ENCODE measurements around the gene TMEM81.

TMEM81 gene

GRCh38 chr1:205068001-205068400 lies 16.3 kb downstream of the TMEM81 start:
- Histone ChIP-seq H3K36me3 (ENCODE audit: control insufficient read depth in 1 of 2, insufficient read depth in 2 of 2, low read length in 2 of 2) (no peaks in the 10 kb centered on the region), H3K4me3 (ENCODE audit: low read depth in 1 of 2, low read length in 2 of 2) (no peak overlapping the region), H3K4me1 (ENCODE audit: control insufficient read depth in 1 of 2, insufficient read depth in 2 of 2, low read length in 2 of 2) (peaks cover 0 to 5% of the 10 kb centered on the region in 2 donors), H3K9me3 (ENCODE audit: control insufficient read depth in 1 of 2, low read length in 2 of 2) (no peaks in the 10 kb centered on the region), H3K27ac (ENCODE audit: low read length) (no peak overlapping the region), H3K27me3 (ENCODE audit: low read depth, low read length) (no peaks in the 10 kb centered on the region)

- Histone ChIP-seq H3K9me3 (ENCODE audit: control insufficient read depth in 1 of 2, low read length in 2 of 2) (no peaks in the 10 kb centered on the region), H3K27me3 (ENCODE audit: low read depth, low read length) (no peaks in the 10 kb centered on the region), H3K36me3 (ENCODE audit: control insufficient read depth in 1 of 2, insufficient read depth in 2 of 2, low read length in 2 of 2) (no peaks in the 10 kb centered on the region), H3K4me3 (ENCODE audit: low read depth in 1 of 2, low read length in 2 of 2) (no peak overlapping the region), H3K4me1 (ENCODE audit: control insufficient read depth in 1 of 2, insufficient read depth in 2 of 2, low read length in 2 of 2) (peaks cover 0 to 5% of the 10 kb centered on the region in 2 donors), H3K27ac (ENCODE audit: low read length) (no peak overlapping the region)
Measured at GRCh38 chr1:205067031-205067430, 17.2 kb downstream of the TMEM81 start.

- Histone ChIP-seq H3K36me3 (ENCODE audit: control insufficient read depth in 1 of 2, insufficient read depth in 2 of 2, low read length in 2 of 2) (no peaks in the 10 kb centered on the region), H3K27me3 (ENCODE audit: low read depth, low read length) (no peaks in the 10 kb centered on the region), H3K4me1 (ENCODE audit: control insufficient read depth in 1 of 2, insufficient read depth in 2 of 2, low read length in 2 of 2) (peaks cover 0 to 12% of the 10 kb centered on the region in 2 donors), H3K9me3 (ENCODE audit: control insufficient read depth in 1 of 2, low read length in 2 of 2) (no peaks in the 10 kb centered on the region), H3K27ac (ENCODE audit: low read length) (no peak overlapping the region), H3K4me3 (ENCODE audit: low read depth in 1 of 2, low read length in 2 of 2) (no peak overlapping the region)
Measured at GRCh38 chr1:205066141-205066818, 18.0 kb downstream of the TMEM81 start.

GRCh38 chr1:205065666-205066065 lies 18.6 kb downstream of the TMEM81 start:
- Histone ChIP-seq H3K27ac (ENCODE audit: low read length) (no peak overlapping the region), H3K4me3 (ENCODE audit: low read depth in 1 of 2, low read length in 2 of 2) (no peak overlapping the region), H3K36me3 (ENCODE audit: control insufficient read depth in 1 of 2, insufficient read depth in 2 of 2, low read length in 2 of 2) (no peaks in the 10 kb centered on the region), H3K4me1 (ENCODE audit: control insufficient read depth in 1 of 2, insufficient read depth in 2 of 2, low read length in 2 of 2) (peaks cover 0 to 13% of the 10 kb centered on the region in 2 donors), H3K27me3 (ENCODE audit: low read depth, low read length) (no peaks in the 10 kb centered on the region), H3K9me3 (ENCODE audit: control insufficient read depth in 1 of 2, low read length in 2 of 2) (no peaks in the 10 kb centered on the region)

GRCh38 chr1:205064741-205065316 lies 19.4 kb downstream of the TMEM81 start:
- Histone ChIP-seq H3K27me3 (ENCODE audit: low read depth, low read length) (no peaks in the 10 kb centered on the region), H3K27ac (ENCODE audit: low read length) (no peak overlapping the region), H3K36me3 (ENCODE audit: control insufficient read depth in 1 of 2, insufficient read depth in 2 of 2, low read length in 2 of 2) (no peaks in the 10 kb centered on the region), H3K9me3 (ENCODE audit: control insufficient read depth in 1 of 2, low read length in 2 of 2) (no peaks in the 10 kb centered on the region), H3K4me1 (ENCODE audit: control insufficient read depth in 1 of 2, insufficient read depth in 2 of 2, low read length in 2 of 2) (peaks cover 0 to 13% of the 10 kb centered on the region in 2 donors), H3K4me3 (ENCODE audit: low read depth in 1 of 2, low read length in 2 of 2) (no peak overlapping the region)

- Histone ChIP-seq H3K4me1 (ENCODE audit: control insufficient read depth in 1 of 2, insufficient read depth in 2 of 2, low read length in 2 of 2) (peaks cover 0 to 13% of the 10 kb centered on the region in 2 donors), H3K36me3 (ENCODE audit: control insufficient read depth in 1 of 2, insufficient read depth in 2 of 2, low read length in 2 of 2) (no peaks in the 10 kb centered on the region), H3K9me3 (ENCODE audit: control insufficient read depth in 1 of 2, low read length in 2 of 2) (no peaks in the 10 kb centered on the region), H3K27ac (ENCODE audit: low read length) (no peak overlapping the region), H3K4me3 (ENCODE audit: low read depth in 1 of 2, low read length in 2 of 2) (no peak overlapping the region), H3K27me3 (ENCODE audit: low read depth, low read length) (no peaks in the 10 kb centered on the region)
Measured at GRCh38 chr1:205064301-205064700, 20.0 kb downstream of the TMEM81 start.

GRCh38 chr1:205062895-205063294 lies 21.4 kb downstream of the TMEM81 start:
- H3K27me3 ChIP-seq (ENCODE audit: low read depth, low read length), result no peaks in the 10 kb centered on the region
- no peak overlapping the region for H3K27ac ChIP-seq (ENCODE audit: low read length)
- no peak overlapping the region for H3K4me3 ChIP-seq (ENCODE audit: low read depth in 1 of 2, low read length in 2 of 2)
- no peaks in the 10 kb centered on the region for H3K36me3 ChIP-seq (ENCODE audit: control insufficient read depth in 1 of 2, insufficient read depth in 2 of 2, low read length in 2 of 2)
- H3K9me3 ChIP-seq (ENCODE audit: control insufficient read depth in 1 of 2, low read length in 2 of 2), result no peaks in the 10 kb centered on the region
- peaks cover 0 to 8% of the 10 kb centered on the region in 2 donors for H3K4me1 ChIP-seq (ENCODE audit: control insufficient read depth in 1 of 2, insufficient read depth in 2 of 2, low read length in 2 of 2)

- no peaks in the 10 kb centered on the region for H3K36me3 ChIP-seq (ENCODE audit: control insufficient read depth in 1 of 2, insufficient read depth in 2 of 2, low read length in 2 of 2)
- no peak overlapping the region for H3K27ac ChIP-seq (ENCODE audit: low read length)
Measured at GRCh38 chr1:205062319-205062718, 21.9 kb downstream of the TMEM81 start.

GRCh38 chr1:205061665-205062069 lies 22.6 kb downstream of the TMEM81 start:
- Histone ChIP-seq H3K36me3 (ENCODE audit: control insufficient read depth in 1 of 2, insufficient read depth in 2 of 2, low read length in 2 of 2) (no peaks in the 10 kb centered on the region), H3K27ac (ENCODE audit: low read length) (no peak overlapping the region), H3K4me1 (ENCODE audit: control insufficient read depth in 1 of 2, insufficient read depth in 2 of 2, low read length in 2 of 2) (peaks cover 0 to 8% of the 10 kb centered on the region in 2 donors), H3K9me3 (ENCODE audit: control insufficient read depth in 1 of 2, low read length in 2 of 2) (no peaks in the 10 kb centered on the region), H3K4me3 (ENCODE audit: low read depth in 1 of 2, low read length in 2 of 2) (no peak overlapping the region), H3K27me3 (ENCODE audit: low read depth, low read length) (no peaks in the 10 kb centered on the region)

More at GRCh38 chr1:205062319-205062718, 21.9 kb downstream of the TMEM81 start:
- H3K27me3 ChIP-seq (ENCODE audit: low read depth, low read length), result no peaks in the 10 kb centered on the region
- H3K4me1 ChIP-seq (ENCODE audit: control insufficient read depth in 1 of 2, insufficient read depth in 2 of 2, low read length in 2 of 2), result peaks cover 0 to 8% of the 10 kb centered on the region in 2 donors
- no peaks in the 10 kb centered on the region for H3K9me3 ChIP-seq (ENCODE audit: control insufficient read depth in 1 of 2, low read length in 2 of 2)
- no peak overlapping the region for H3K4me3 ChIP-seq (ENCODE audit: low read depth in 1 of 2, low read length in 2 of 2)

GRCh38 chr1:205061227-205061626 lies 23.0 kb downstream of the TMEM81 start:
- Histone ChIP-seq H3K27me3 (ENCODE audit: low read depth, low read length) (no peaks in the 10 kb centered on the region), H3K36me3 (ENCODE audit: control insufficient read depth in 1 of 2, insufficient read depth in 2 of 2, low read length in 2 of 2) (no peaks in the 10 kb centered on the region), H3K4me1 (ENCODE audit: control insufficient read depth in 1 of 2, insufficient read depth in 2 of 2, low read length in 2 of 2) (peaks cover 0 to 8% of the 10 kb centered on the region in 2 donors), H3K9me3 (ENCODE audit: control insufficient read depth in 1 of 2, low read length in 2 of 2) (no peaks in the 10 kb centered on the region), H3K4me3 (ENCODE audit: low read depth in 1 of 2, low read length in 2 of 2) (no peak overlapping the region), H3K27ac (ENCODE audit: low read length) (no peak overlapping the region)

- Histone ChIP-seq H3K9me3 (ENCODE audit: control insufficient read depth in 1 of 2, low read length in 2 of 2) (no peaks in the 10 kb centered on the region), H3K4me1 (ENCODE audit: control insufficient read depth in 1 of 2, insufficient read depth in 2 of 2, low read length in 2 of 2) (peaks cover 0 to 8% of the 10 kb centered on the region in 2 donors), H3K27ac (ENCODE audit: low read length) (no peak overlapping the region), H3K36me3 (ENCODE audit: control insufficient read depth in 1 of 2, insufficient read depth in 2 of 2, low read length in 2 of 2) (no peaks in the 10 kb centered on the region), H3K4me3 (ENCODE audit: low read depth in 1 of 2, low read length in 2 of 2) (no peak overlapping the region), H3K27me3 (ENCODE audit: low read depth, low read length) (no peaks in the 10 kb centered on the region)
Measured at GRCh38 chr1:205060746-205061145, 23.5 kb downstream of the TMEM81 start.

- H3K27me3 ChIP-seq (ENCODE audit: low read depth, low read length), result no peaks in the 10 kb centered on the region
- H3K4me3 ChIP-seq (ENCODE audit: low read depth in 1 of 2, low read length in 2 of 2), result no peak overlapping the region
- H3K27ac ChIP-seq (ENCODE audit: low read length), result no peak overlapping the region
- H3K4me1 ChIP-seq (ENCODE audit: control insufficient read depth in 1 of 2, insufficient read depth in 2 of 2, low read length in 2 of 2), result peaks cover 0 to 8% of the 10 kb centered on the region in 2 donors
- H3K36me3 ChIP-seq (ENCODE audit: control insufficient read depth in 1 of 2, insufficient read depth in 2 of 2, low read length in 2 of 2), result no peaks in the 10 kb centered on the region
- H3K9me3 ChIP-seq (ENCODE audit: control insufficient read depth in 1 of 2, low read length in 2 of 2), result no peaks in the 10 kb centered on the region
Measured at GRCh38 chr1:205059660-205060059, 24.6 kb downstream of the TMEM81 start.
